OCI-LY1 (cell line): ENCODE results near the gene POGK.

Experiments used
- CTCF ChIP-seq: fragments of 200-600 bp; sonication (generic), shearing (Covaris generic); IDR thresholded peaks from 2 replicates; pipeline ENCODE4 v1.5.1; 2017; ENCODE audit warnings: mild to moderate bottlenecking, antibody characterized with exemption, low read length, moderate library complexity, mixed read lengths
- EZH2 ChIP-seq: fragments of 200-600 bp; sonication (generic), shearing (Covaris generic); IDR thresholded peaks from 2 replicates; pipeline ENCODE4 v1.8.0; 2017; ENCODE audit warnings: borderline replicate concordance, mixed run types, mild to moderate bottlenecking, antibody characterized with exemption, low read length, moderate library complexity, mixed read lengths

- TF ChIP-seq CTCF (no peak), EZH2 (no peak)
Observed at GRCh38 chr1:166848193-166848592, 8.9 kb downstream of the POGK start.
